Hepatocyte (in vitro differentiated cells): ENCODE results near the gene ABCA12.

Source experiments
- EZH2 ChIP-seq: fragments of 200-600 bp; sonication (generic); IDR thresholded peaks from 2 replicates; pipeline ENCODE4 v1.6.1; 2016; ENCODE audit warnings: antibody characterized with exemption, mild to moderate bottlenecking, borderline replicate concordance
- TF ChIP-seq, protein P1 (sequence below): fragments of 200-600 bp; sonication (generic); IDR thresholded peaks from 2 replicates; pipeline ENCODE4 v1.5.1; 2016; ENCODE audit warnings: antibody characterized with exemption, mild to moderate bottlenecking; ENCODE audit not compliant: poor library complexity

DNA sequence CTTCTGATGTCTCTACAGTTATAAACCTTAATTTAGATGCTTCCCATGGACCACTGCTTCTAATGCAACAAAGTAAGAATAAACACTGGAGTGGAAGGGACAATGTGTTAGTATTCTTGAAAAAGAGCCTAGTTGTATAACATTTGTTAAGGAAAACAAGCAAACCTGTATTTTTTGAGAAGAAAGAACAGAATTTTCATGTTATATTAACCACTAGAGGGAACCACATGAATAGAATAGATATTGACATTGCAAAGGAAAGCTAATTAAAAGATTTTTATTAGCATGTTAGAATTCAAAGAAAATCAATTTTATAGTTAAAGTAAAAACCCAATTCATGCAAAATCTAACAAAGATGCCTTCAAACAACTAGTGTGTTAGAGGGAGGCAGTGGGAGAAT is 177.7 kb downstream of the ABCA12 start:
- TF ChIP-seq, protein P1, sequence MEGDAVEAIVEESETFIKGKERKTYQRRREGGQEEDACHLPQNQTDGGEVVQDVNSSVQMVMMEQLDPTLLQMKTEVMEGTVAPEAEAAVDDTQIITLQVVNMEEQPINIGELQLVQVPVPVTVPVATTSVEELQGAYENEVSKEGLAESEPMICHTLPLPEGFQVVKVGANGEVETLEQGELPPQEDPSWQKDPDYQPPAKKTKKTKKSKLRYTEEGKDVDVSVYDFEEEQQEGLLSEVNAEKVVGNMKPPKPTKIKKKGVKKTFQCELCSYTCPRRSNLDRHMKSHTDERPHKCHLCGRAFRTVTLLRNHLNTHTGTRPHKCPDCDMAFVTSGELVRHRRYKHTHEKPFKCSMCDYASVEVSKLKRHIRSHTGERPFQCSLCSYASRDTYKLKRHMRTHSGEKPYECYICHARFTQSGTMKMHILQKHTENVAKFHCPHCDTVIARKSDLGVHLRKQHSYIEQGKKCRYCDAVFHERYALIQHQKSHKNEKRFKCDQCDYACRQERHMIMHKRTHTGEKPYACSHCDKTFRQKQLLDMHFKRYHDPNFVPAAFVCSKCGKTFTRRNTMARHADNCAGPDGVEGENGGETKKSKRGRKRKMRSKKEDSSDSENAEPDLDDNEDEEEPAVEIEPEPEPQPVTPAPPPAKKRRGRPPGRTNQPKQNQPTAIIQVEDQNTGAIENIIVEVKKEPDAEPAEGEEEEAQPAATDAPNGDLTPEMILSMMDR, result peak; percentile 52
- no peak for TF ChIP-seq EZH2
